Sigmoid colon (tissue), 7 donors: Measurements from ENCODE around the gene RAI14. TPM values are rescaled to one million over a fixed set of nuclear protein-coding genes. Genes with fewer than 3 reads are reported as not detected.

Experiments
- DNase-seq: peaks from one replicate; pipeline ENCODE4 v3.0.0-alpha.2; 2019
- H3K27ac ChIP-seq, 4 donors: fragments of 200-600 bp; sonication (generic); one replicate each; pipeline ENCODE4 v1.5.1; 2016 to 2019; ENCODE audit warnings: mild to moderate bottlenecking in 1 of 4
- H3K27me3 ChIP-seq, 3 donors: fragments of 200-600 bp; sonication (generic); one replicate each; pipeline ENCODE4 v1.5.1; 2019; ENCODE audit warnings: mild to moderate bottlenecking in 1 of 3
- H3K36me3 ChIP-seq, 4 donors: fragments of 200-600 bp; sonication (generic); one replicate each; pipeline ENCODE4 v1.5.1; 2016 to 2019
- H3K4me1 ChIP-seq, 4 donors: fragments of 200-600 bp; sonication (generic); one replicate each; pipeline ENCODE4 v1.5.1; 2017 to 2019
- H3K4me3 ChIP-seq, 4 donors: fragments of 200-600 bp; sonication (generic); one replicate each; pipeline ENCODE4 v1.5.1; 2017 to 2019; ENCODE audit warnings: mild to moderate bottlenecking in 2 of 4, moderate library complexity in 1 of 4
- H3K9me3 ChIP-seq, 4 donors: fragments of 200-600 bp in 3 of 4; sonication (generic) in 3 of 4; one replicate each; pipeline versions ENCODE4 v1.5.1 to v1.6.1; 2013 to 2019
- CTCF ChIP-seq, 4 experiments: fragments of 450-650 bp in 3 of 4; fragments of 200-600 bp in 1 of 4; IDR thresholded peaks; one replicate each; pipeline ENCODE4 v1.5.1; 2016 to 2019; ENCODE audit warnings: antibody characterized with exemption in 4 of 4, mild to moderate bottlenecking in 3 of 4, moderate library complexity in 2 of 4
- EP300 ChIP-seq, 4 donors: sonication (generic); formaldehyde crosslinking; IDR thresholded peaks; one replicate each; pipeline ENCODE4 v1.6.1; 2017; ENCODE audit warnings: antibody characterized with exemption in 4 of 4
- POLR2A ChIP-seq, 2 donors: fragments of 450-650 bp; IDR thresholded peaks; one replicate each; pipeline ENCODE4 v1.6.1; 2016; ENCODE audit warnings: antibody characterized with exemption in 2 of 2, mild to moderate bottlenecking in 2 of 2, moderate library complexity in 2 of 2
- POLR2AphosphoS5 ChIP-seq, 4 donors: sonication (generic); formaldehyde crosslinking; IDR thresholded peaks; one replicate each; pipeline ENCODE4 v1.6.1; 2017; ENCODE audit warnings: antibody characterized with exemption in 4 of 4
- WGBS, 2 donors: extraction: QIAGEN DNeasy Blood & Tissue Kit; methylation state at CpG; one replicate each; pipeline ENCODE4 v1.1.7; 2013; 5-methylcytosine and 5-hydroxymethylcytosine counted together
- intact Hi-C: fragments of 100-400 bp; cut with DNase I; formaldehyde crosslinking; loops from one replicate; pipeline ENCODE4 v1.15.1; 2023
- polyA plus RNA-seq, 3 donors: library from polyadenylated mRNA; stranded (reverse); fragments of 200-250 nt; gene quantifications; one replicate each; pipeline ENCODE4 v1.2.3, GENCODE V29; 2013
- total RNA-seq, 4 donors: library from RNA; depleted of rRNA; stranded (reverse); fragments of >200 nt; gene quantifications; one replicate each; pipeline ENCODE4 v1.1.0, GENCODE V29; 2016
- donor health status: healthy with polysubstance abuse.
- donor health status: Bipolar disorder and iron deficiency.
- donor health status: healthy.

The RAI14 gene
- total and polyA plus RNA-seq, 7 donors = 6.7 to 89.5 (median 23.4) TPM

DNA sequence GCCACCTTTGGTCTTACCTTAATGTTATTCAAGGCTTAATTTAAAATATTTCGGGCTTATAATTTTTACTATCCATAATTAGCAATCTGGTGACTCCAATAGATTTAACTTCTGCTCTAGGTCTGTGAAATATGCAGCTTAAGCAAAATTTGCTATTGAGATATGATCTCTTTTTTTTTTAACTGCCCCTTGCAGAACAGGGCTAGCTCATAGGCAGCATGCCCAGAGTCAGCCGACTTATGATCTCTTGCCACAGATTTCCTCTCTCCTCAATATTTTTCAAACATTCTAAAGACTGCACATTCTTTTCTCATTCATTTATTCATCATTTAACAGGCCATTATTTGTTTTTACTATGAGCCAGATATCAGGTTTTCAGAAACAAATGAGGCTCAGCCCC lies 187.4 kb downstream of the RAI14 start:
- TF ChIP-seq POLR2A (IDR thresholded peaks at IDR 0.05) (no peak), CTCF (IDR thresholded peaks at IDR 0.05) (no peak), EP300 (IDR thresholded peaks at IDR 0.05) (no peak), POLR2AphosphoS5 (IDR thresholded peaks at IDR 0.05) (no peak)
- Histone ChIP-seq H3K36me3 (no peaks in the 10 kb centered on the region), H3K27ac (no peak overlapping the region), H3K4me1 (peaks cover 0 to 7% (median 0%) of the 10 kb centered on the region in 4 donors), H3K9me3 (no peaks in the 10 kb centered on the region), H3K27me3 (no peaks in the 10 kb centered on the region), H3K4me3 (no peak overlapping the region)
- 80 to 89% methylated on average over 2 of the region's 2 CpGs for whole genome bisulfite sequencing, 2 donors
- intact Hi-C loops = no loop called here
- DNase-seq = no peak

GRCh38 chr5:34844106-34844505 lies 188.0 kb downstream of the RAI14 start:
- H3K9me3 ChIP-seq = no peaks in the 10 kb centered on the region
- intact Hi-C loops = no loop called here
- 76 to 83% methylated on average over 3 of the region's 3 CpGs for WGBS, 2 donors
- no peak for TF ChIP-seq POLR2AphosphoS5 (IDR thresholded peaks at IDR 0.05)
- no peak for TF ChIP-seq POLR2A (IDR thresholded peaks at IDR 0.05)
- no peak for TF ChIP-seq EP300 (IDR thresholded peaks at IDR 0.05)
- no peaks in the 10 kb centered on the region for H3K36me3 ChIP-seq
- no peak for DNase-seq
- no peak overlapping the region for H3K27ac ChIP-seq
- no peaks in the 10 kb centered on the region for H3K27me3 ChIP-seq
- H3K4me1 ChIP-seq = peaks cover 0 to 5% (median 0%) of the 10 kb centered on the region in 4 donors
- H3K4me3 ChIP-seq = no peak overlapping the region

DNA sequence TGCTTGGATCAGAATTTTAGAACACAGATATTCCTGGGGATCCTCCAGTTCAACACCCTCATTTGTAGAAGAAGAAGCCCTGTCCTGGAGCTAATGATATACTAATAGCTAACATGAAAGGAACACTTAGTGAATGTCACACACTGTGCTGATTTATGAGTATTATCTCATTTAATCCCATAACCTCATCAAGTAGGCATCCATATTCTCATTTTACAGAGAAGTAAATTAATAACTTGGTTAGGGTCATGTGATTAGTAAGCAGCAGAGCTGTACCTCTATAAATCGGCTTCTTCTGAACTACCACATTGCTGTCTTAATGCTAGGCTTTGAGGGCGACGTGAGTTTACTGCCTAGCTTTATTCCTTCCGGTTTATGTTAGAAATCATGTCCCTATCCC lies 188.9 kb downstream of the RAI14 start:
- no peaks in the 10 kb centered on the region for H3K4me1 ChIP-seq
- H3K36me3 ChIP-seq = no peaks in the 10 kb centered on the region
- H3K27me3 ChIP-seq = no peaks in the 10 kb centered on the region
- H3K4me3 ChIP-seq = no peak overlapping the region
- no peak for TF ChIP-seq EP300 (IDR thresholded peaks at IDR 0.05)
- no peak for TF ChIP-seq POLR2A (IDR thresholded peaks at IDR 0.05)
- TF ChIP-seq CTCF (IDR thresholded peaks at IDR 0.05) = no peak
- no peak for TF ChIP-seq POLR2AphosphoS5 (IDR thresholded peaks at IDR 0.05)
- WGBS, 2 donors = 71 to 72% methylated on average over 4 of the region's 4 CpGs
- no peaks in the 10 kb centered on the region for H3K9me3 ChIP-seq
- no peak for DNase-seq
- intact Hi-C loops = no loop called here
- no peak overlapping the region for H3K27ac ChIP-seq

DNA sequence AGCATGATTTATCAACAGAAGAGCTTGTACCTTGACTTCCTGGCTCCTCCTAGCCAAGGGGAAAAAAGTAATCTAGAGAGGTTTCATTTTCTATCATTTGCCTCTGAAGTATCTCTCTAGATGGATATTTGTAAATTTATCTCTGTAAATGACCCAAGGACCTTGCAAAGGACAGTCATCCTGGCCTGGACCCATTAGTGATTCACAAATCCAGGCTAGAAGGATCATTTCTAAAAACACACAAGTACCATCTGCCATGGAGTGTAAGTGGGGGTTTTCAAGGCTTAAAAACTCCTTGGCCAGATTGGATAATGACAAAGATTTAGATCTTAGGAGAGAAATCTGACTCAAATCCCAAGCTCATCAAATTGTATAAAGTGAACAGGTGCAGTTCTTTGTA lies 190.9 kb downstream of the RAI14 start:
- no peak overlapping the region for H3K4me3 ChIP-seq
- H3K4me1 ChIP-seq = no peaks in the 10 kb centered on the region
- intact Hi-C loops = no loop called here
- H3K36me3 ChIP-seq = no peaks in the 10 kb centered on the region
- no peak overlapping the region for H3K27ac ChIP-seq
- TF ChIP-seq EP300 (IDR thresholded peaks at IDR 0.05) (no peak), POLR2A (IDR thresholded peaks at IDR 0.05) (no peak), CTCF (IDR thresholded peaks at IDR 0.05) (no peak), POLR2AphosphoS5 (IDR thresholded peaks at IDR 0.05) (no peak)
- DNase-seq = no peak
- H3K9me3 ChIP-seq = no peaks in the 10 kb centered on the region
- H3K27me3 ChIP-seq = no peaks in the 10 kb centered on the region

DNA sequence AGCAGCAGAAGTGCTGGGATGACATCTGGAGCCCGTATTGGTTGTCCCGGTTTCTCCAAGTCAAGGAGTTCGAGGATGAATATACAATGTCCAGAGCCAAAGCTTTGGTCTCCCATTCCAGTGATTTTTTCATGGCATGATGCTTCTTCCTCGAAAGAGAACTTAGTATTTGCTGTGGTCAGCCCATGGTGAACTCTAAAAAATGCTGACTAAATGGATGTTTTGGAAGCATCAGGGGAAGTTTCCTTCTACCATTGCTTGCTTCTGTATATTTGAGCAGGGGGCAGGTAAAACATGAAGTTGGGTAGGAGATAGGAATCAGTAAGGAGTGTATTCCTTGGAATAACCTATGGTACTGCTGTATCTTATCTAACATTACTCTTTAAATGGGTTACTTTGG lies 191.4 kb downstream of the RAI14 start:
- DNase-seq = no peak
- WGBS, 2 donors = 94 to 96% methylated on average over 4 of the region's 4 CpGs

More for the DNA sequence above, 191.4 kb downstream of the RAI14 start:
- no peaks in the 10 kb centered on the region for H3K4me1 ChIP-seq
- no peak for TF ChIP-seq EP300 (IDR thresholded peaks at IDR 0.05)
- TF ChIP-seq POLR2AphosphoS5 (IDR thresholded peaks at IDR 0.05) = no peak
- TF ChIP-seq POLR2A (IDR thresholded peaks at IDR 0.05) = no peak
- TF ChIP-seq CTCF (IDR thresholded peaks at IDR 0.05) = no peak
- H3K4me3 ChIP-seq = no peak overlapping the region
- H3K9me3 ChIP-seq = no peaks in the 10 kb centered on the region
- intact Hi-C loops = no loop called here
- no peaks in the 10 kb centered on the region for H3K36me3 ChIP-seq
- H3K27ac ChIP-seq = no peak overlapping the region
- H3K27me3 ChIP-seq = no peaks in the 10 kb centered on the region
